ENCODE measurements around the gene DCAF11.

DCAF11 gene

GRCh38 chr14:24157331-24157730 lies 42.8 kb downstream of the DCAF11 start:
- in situ Hi-C loops (cut with MboI; ENCODE audit: low sequenced_read_pairs, unreplicated experiment) = no loop called here
- TF ChIP-seq CTCF (IDR thresholded peaks at IDR 0.05; ENCODE audit: borderline replicate concordance, control extremely low read depth, extremely low read depth, insufficient read depth, missing control alignments) = no peak
- no peak for DNase-seq (ENCODE audit: low spot score)

GRCh38 chr14:24159777-24160498 lies 45.4 kb downstream of the DCAF11 start:
- no peak for TF ChIP-seq CTCF (IDR thresholded peaks at IDR 0.05; ENCODE audit: borderline replicate concordance, control extremely low read depth, extremely low read depth, insufficient read depth, missing control alignments)
- no peak for DNase-seq (ENCODE audit: low spot score)
- in situ Hi-C loops (cut with MboI; ENCODE audit: low sequenced_read_pairs, unreplicated experiment) = no loop called here

- DNase-seq (ENCODE audit: low spot score) = no peak
- in situ Hi-C loops (cut with MboI; ENCODE audit: low sequenced_read_pairs, unreplicated experiment) = no loop called here
- TF ChIP-seq CTCF (IDR thresholded peaks at IDR 0.05; ENCODE audit: borderline replicate concordance, control extremely low read depth, extremely low read depth, insufficient read depth, missing control alignments) = no peak
These were observed 45.9 kb downstream of the DCAF11 start for GRCh38 chr14:24160499-24160849.

- in situ Hi-C loops (cut with MboI; ENCODE audit: low sequenced_read_pairs, unreplicated experiment) = no loop called here
- TF ChIP-seq CTCF (IDR thresholded peaks at IDR 0.05; ENCODE audit: borderline replicate concordance, control extremely low read depth, extremely low read depth, insufficient read depth, missing control alignments) = peak; percentile 80
- peak; percentile 95 for DNase-seq (ENCODE audit: low spot score)
These were observed 46.5 kb downstream of the DCAF11 start, which contains the start of gene IRF9 for GRCh38 chr14:24160850-24161804. Gene IRF9 (plus strand): TSS chr14:24161265. CDS start chr14:24162145, 880 bp downstream.

GRCh38 chr14:24162093-24162492 lies 47.5 kb downstream of the DCAF11 start:
- no peak for TF ChIP-seq CTCF (IDR thresholded peaks at IDR 0.05; ENCODE audit: borderline replicate concordance, control extremely low read depth, extremely low read depth, insufficient read depth, missing control alignments)
- no peak for DNase-seq (ENCODE audit: low spot score)
- in situ Hi-C loops (cut with MboI; ENCODE audit: low sequenced_read_pairs, unreplicated experiment) = no loop called here

GRCh38 chr14:24164518-24164991 lies 50.0 kb downstream of the DCAF11 start:
- no peak for DNase-seq (ENCODE audit: low spot score)
- no peak for TF ChIP-seq CTCF (IDR thresholded peaks at IDR 0.05; ENCODE audit: borderline replicate concordance, control extremely low read depth, extremely low read depth, insufficient read depth, missing control alignments)
- in situ Hi-C loops (cut with MboI; ENCODE audit: low sequenced_read_pairs, unreplicated experiment) = no loop called here

Data from GM13976 (cell line).